Measurements from ENCODE around the gene IL17RB. TPM values are rescaled to one million over a fixed set of nuclear protein-coding genes. Genes with fewer than 3 reads are reported as not detected.
A peak's percentile ranks its signal among the peaks of the same experiment; 100 is the strongest.

Gene IL17RB
- total RNA-seq, 2 donors from 2014 or later = 6.2 to 8.4 TPM

DNA sequence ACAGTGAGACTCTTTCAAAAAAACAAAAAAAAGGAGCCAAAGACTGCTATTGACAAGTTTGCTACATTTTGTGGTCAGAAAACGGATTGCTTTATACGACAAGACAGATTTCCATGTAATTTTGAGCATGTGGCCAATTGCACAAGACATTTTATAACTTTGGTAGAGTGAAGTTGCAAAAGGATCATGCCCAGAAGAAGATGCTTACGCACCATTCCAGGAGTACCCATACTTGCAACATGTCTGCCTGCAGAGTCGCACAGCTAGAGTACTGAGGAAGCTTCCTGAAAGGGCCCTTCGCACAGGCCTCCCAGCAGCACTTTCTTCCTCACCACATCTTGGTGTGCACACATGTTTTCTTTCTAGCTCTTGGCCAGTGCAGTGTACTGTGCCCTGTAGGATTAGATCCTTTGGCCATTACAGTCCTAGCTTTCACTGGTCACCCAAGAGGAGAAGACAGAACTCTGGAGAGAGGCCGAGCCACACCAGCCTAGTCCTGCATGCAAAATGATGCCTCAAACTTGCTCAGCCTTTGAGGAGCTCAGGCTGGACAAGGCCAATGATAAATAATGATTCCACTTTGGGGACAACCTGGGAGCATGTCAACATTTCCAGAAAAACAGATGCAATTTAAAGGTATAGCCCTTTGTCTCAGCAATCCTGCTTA, 11.8 kb upstream of the IL17RB start:
- H3K27me3 ChIP-seq (ENCODE audit: control insufficient read depth, insufficient read depth, low read length, poor library complexity, severe bottlenecking) = no peaks in the 10 kb centered on the region
- WGBS, 2 experiments (ENCODE audit: insufficient coverage in 1 of 2, insufficient read length in 1 of 2) = 92 to 93% methylated on average over 6 of the region's 6 CpGs
- Mint-ChIP-seq H3K27me3 (ENCODE audit: insufficient read depth) (no peaks in the 10 kb centered on the region), H3K36me3 (ENCODE audit: low read depth) (peaks cover 24% of the 10 kb centered on the region), H3K4me3 (no peak overlapping the region), H3K4me1 (no peaks in the 10 kb centered on the region), H3K27ac (peak overlapping the region; percentile 44), H3K9me3 (no peaks in the 10 kb centered on the region)
- no peak overlapping the region for H3K9ac ChIP-seq (ENCODE audit: extremely low read depth, low read length, poor library complexity, severe bottlenecking)
- H3K9me3 ChIP-seq (ENCODE audit: control insufficient read depth, low read length) = no peaks in the 10 kb centered on the region
- peaks cover 6% of the 10 kb centered on the region for H3K36me3 ChIP-seq (ENCODE audit: control insufficient read depth, insufficient read depth, low read length)
- H3K4me3 ChIP-seq (ENCODE audit: low read length) = no peak overlapping the region
- no peaks in the 10 kb centered on the region for H3K4me1 ChIP-seq (ENCODE audit: control insufficient read depth, insufficient read depth, low read length)
- H3K27ac ChIP-seq (ENCODE audit: low read depth, low read length) = no peak overlapping the region
- TF ChIP-seq CTCF (conservative IDR thresholded peaks at IDR 0.05) = no peak
- no peak for DNase-seq

- H3K9ac ChIP-seq (ENCODE audit: extremely low read depth, low read length, poor library complexity, severe bottlenecking) = no peak overlapping the region
- no peak overlapping the region for H3K27ac ChIP-seq (ENCODE audit: low read depth, low read length)
- H3K27me3 ChIP-seq (ENCODE audit: control insufficient read depth, insufficient read depth, low read length, poor library complexity, severe bottlenecking) = no peaks in the 10 kb centered on the region
- H3K4me1 ChIP-seq (ENCODE audit: control insufficient read depth, insufficient read depth, low read length) = no peaks in the 10 kb centered on the region
- no peaks in the 10 kb centered on the region for H3K9me3 ChIP-seq (ENCODE audit: control insufficient read depth, low read length)
- H3K27me3 Mint-ChIP-seq (ENCODE audit: insufficient read depth) = no peaks in the 10 kb centered on the region
- no peak overlapping the region for H3K27ac Mint-ChIP-seq
- H3K4me3 Mint-ChIP-seq = no peak overlapping the region
- TF ChIP-seq CTCF (conservative IDR thresholded peaks at IDR 0.05) = no peak
- H3K4me3 ChIP-seq (ENCODE audit: low read length) = no peak overlapping the region
- no peak for DNase-seq
- H3K36me3 Mint-ChIP-seq (ENCODE audit: low read depth) = peaks cover 24% of the 10 kb centered on the region
- WGBS, 2 experiments (ENCODE audit: insufficient coverage in 1 of 2, insufficient read length in 1 of 2) = 93 to 100% methylated on average over 1 of the region's 1 CpG
- no peaks in the 10 kb centered on the region for H3K4me1 Mint-ChIP-seq
- H3K36me3 ChIP-seq (ENCODE audit: control insufficient read depth, insufficient read depth, low read length) = peaks cover 6% of the 10 kb centered on the region
- H3K9me3 Mint-ChIP-seq = no peaks in the 10 kb centered on the region
These were observed 11.1 kb upstream of the IL17RB start for GRCh38 chr3:53835257-53835656.

DNA sequence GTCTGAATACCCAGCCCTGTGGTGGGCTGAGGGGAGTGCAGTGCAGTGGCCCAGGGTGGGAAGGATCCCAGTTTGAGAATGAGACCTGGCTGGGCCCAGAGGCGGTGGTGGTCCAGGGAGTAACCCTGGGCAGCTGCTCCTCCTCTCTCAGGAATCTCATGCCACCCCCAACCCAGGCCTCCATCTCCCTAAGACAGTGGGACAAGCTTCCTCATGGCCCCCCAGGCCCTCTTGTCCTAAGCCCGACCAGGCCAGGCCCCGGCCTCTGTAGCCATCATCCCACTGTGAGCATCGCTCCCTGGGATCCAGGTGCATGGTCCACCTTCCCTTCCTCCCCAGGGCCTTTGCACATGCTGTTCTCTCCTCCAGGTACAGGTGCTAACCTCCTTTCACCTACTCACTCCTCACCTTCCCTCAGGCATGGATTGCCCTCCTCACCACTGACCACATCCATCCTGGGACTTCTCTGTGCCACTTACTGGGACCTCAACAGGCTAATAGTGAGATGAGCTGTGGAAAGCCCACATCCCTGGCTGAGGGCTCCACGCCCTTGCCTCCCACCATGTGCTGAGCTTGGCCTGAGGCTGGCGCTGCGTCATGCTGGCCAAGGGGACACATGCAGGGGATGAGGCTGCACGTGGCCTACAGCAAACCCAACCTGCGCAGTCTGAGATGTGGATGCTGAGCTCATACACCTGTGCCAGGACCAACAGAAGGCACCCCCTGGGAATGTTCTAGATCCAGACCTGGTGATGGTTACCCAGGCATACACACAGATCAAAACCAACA, 10.1 kb upstream of the IL17RB start:
- 94% methylated on average over 9 of the region's 9 CpGs; no CpG with 5 or more reads in 1 of the 2 experiments for WGBS, 2 experiments (ENCODE audit: insufficient coverage in 1 of 2, insufficient read length in 1 of 2)
- no peak overlapping the region for H3K4me3 Mint-ChIP-seq

More for the DNA sequence above, 10.1 kb upstream of the IL17RB start:
- TF ChIP-seq CTCF (conservative IDR thresholded peaks at IDR 0.05) = no peak
- Histone ChIP-seq H3K9ac (ENCODE audit: extremely low read depth, low read length, poor library complexity, severe bottlenecking) (no peak overlapping the region), H3K9me3 (ENCODE audit: control insufficient read depth, low read length) (no peaks in the 10 kb centered on the region), H3K36me3 (ENCODE audit: control insufficient read depth, insufficient read depth, low read length) (peaks cover 6% of the 10 kb centered on the region), H3K27me3 (ENCODE audit: control insufficient read depth, insufficient read depth, low read length, poor library complexity, severe bottlenecking) (no peaks in the 10 kb centered on the region), H3K27ac (ENCODE audit: low read depth, low read length) (no peak overlapping the region), H3K4me3 (ENCODE audit: low read length) (no peak overlapping the region), H3K4me1 (ENCODE audit: control insufficient read depth, insufficient read depth, low read length) (no peaks in the 10 kb centered on the region)
- peak; percentile 26 for DNase-seq
- Mint-ChIP-seq H3K27ac (no peak overlapping the region), H3K4me1 (peaks cover 1% of the 10 kb centered on the region), H3K9me3 (no peaks in the 10 kb centered on the region), H3K36me3 (ENCODE audit: low read depth) (peaks cover 27% of the 10 kb centered on the region), H3K27me3 (ENCODE audit: insufficient read depth) (no peaks in the 10 kb centered on the region)
